ENCODE results near the gene SLC15A3.
A peak's percentile ranks its signal among the peaks of the same experiment; 100 is the strongest.

The SLC15A3 gene

GRCh38 chr11:60927600-60927999 is 24.4 kb downstream of the SLC15A3 start:
- DNase-seq = no peak

DNA sequence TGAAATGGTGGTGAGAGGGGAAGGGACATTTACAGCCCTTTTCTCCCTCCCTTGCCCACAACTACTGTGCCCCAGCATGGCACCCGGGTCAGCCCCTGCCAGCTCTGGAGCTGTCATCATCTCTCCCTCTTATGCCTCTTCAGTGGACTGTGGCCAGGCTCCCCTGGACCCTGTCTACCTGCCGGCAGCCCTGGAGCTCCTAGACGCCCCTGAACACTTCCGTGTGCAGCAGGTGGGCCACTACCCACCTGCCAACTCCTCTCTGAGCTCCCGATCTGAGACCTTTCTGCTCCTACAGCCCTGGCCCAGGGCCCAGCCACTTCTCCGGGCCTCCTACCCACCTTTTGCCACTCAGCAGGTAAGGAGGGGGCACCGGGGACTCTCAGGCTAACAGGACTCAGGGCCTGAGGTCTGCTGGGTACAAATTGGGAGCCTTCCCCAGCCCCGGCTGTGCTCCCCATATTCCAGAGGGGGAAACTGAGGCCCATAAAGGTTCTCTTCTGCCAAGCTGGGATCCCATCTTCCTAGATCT is 24.8 kb downstream of the SLC15A3 start:
- no peak for DNase-seq

DNA sequence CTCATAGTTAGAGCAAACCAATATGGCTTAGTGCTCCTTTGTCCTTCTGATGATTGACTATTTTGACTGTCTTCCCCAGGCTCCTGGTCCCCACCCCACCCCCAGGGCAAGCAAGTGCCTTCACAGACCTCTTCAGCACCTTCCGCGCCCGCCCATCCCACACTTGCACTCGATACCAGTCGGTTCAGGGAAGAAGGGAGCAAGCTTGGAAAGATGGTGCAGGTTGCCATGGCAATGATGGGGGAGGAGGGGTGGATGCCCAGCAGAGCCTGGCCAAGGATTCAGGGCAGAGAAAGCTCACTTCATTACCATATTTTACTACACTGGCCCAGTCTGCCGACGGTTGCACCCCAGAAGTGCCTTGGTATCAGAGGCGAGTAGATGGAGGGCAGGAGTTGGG is 25.5 kb downstream of the SLC15A3 start:
- peak; percentile 26 to 27 for DNase-seq

DNA sequence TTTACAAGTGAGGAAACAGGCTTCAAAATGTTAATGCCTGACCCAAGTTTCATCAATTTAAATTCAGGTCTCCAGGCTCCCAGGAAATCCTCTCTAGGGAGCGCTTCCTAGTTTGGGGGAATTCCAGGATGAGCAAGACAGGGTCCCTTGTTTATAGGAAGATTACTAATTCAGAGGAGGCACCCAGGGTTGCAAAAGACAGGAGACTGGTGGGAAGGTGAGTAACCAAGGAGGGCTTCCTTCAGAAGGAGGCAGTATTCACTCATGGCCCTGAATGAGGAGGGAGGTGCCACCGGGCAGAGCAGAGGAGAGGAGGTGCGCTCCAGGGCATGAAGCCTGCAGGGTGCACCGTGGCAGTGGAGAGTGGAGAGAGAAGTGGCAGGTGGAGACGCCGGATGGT is 26.1 kb downstream of the SLC15A3 start:
- no peak for DNase-seq

DNA sequence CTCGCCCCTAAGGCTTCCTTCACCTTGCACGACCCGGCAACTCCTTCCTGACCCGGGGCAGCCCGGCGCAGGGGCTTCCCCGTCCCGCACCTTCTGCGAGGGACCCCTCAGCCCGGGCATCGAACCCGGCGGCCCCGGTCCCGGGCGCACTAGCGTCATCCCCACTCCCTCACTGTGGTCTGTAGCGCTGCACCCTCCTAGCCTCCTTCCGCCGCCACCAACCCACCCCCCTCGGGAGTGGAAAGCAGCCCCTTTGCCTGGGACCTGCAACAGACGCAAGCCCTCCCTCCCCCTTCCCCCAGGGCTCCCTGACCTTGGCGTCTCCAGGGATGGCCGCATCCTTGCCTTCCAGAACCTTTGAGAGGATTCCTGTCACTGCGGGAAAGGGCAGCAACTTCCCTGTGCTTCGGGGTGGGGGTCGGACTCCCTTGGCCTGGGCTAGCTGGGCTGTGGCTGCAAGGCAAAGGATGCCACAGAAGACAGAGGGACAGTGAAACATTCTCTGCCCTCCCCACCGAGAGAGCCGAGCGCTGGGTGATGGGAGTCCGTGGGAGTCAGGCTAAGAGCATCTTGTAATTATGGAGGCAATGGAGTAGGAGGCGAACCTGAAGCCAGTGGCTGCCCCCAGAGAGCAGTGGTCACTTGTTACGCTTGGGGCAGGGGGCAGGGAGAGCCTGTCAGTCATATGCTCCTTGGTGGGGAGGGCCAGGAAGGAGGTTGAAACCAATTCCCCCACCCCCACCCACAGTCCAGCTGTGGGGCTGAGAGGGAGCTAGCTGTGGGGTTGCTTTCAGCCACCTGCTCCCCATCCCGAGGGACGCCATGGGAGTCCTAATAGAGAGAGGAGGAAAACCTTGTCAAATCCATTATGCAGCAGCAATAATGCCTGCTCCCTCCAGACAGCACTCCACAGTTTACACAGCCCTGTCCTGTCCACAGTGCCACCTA is 26.8 kb downstream of the SLC15A3 start:
- no peak for DNase-seq

GRCh38 chr11:60924110-60924905 is 27.7 kb downstream of the SLC15A3 start, which contains the start of gene TMEM132A:
TMEM132A (plus strand) TSS chr11:60924460; CDS start chr11:60924634, 174 bp downstream.
- DNase-seq = peak; percentile 74 to 77

DNA sequence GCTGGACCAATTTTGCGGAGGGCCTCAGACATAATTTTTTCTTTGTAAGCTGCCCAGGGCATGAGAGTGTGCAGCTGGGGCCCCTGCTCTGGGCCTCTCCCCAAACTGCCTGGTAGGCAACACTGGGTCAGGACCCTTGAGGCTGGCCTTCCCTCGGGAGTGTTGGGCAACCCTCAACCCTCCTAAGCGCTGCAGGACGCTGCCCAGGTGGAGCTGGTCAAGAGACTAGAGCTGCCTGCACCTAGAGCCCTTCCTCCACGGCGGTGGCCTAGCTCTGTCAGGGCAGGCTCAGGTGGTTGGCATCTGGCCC is 28.2 kb downstream of the SLC15A3 start:
- no peak for DNase-seq

DNA sequence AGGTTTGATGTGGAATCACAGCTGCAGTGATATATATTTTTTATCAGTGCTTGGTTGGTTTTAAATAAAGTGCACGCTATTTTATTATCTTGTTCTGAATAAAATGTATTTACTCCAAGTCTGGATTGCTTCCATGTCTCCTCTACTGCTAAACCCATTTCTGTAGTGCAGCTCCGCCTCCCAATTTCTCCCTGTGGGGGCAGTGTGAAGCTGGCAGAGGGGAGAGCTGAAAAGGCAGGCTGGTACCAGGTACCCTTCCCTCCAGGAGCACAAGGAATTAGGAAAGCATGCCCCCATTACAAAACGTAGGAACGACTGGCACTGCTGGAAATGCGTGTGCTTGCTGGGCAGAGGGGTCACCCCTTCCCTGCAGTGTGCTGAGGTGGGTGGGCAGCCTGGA is 28.6 kb downstream of the SLC15A3 start:
- DNase-seq = no peak

DNA sequence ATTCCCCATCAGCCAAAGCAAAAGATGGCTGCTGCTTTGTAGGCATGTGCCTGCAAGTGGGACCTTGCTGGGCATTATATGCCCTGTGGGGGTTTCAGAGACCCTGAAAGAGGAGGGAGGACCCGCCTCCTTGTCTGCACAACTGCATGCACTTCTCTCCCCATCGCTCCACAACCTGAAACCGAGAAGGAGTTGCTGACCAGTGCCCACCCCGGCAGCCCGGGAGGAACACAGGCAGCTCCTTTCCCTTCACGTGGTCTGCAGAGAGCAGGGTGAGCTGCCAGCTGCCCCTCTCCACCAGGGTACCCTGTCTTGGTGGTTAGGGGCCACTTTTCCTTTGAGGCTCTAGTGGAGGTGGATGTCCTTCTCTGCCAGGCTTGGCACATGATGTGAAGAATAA is 29.1 kb downstream of the SLC15A3 start:
- no peak for DNase-seq

DNA sequence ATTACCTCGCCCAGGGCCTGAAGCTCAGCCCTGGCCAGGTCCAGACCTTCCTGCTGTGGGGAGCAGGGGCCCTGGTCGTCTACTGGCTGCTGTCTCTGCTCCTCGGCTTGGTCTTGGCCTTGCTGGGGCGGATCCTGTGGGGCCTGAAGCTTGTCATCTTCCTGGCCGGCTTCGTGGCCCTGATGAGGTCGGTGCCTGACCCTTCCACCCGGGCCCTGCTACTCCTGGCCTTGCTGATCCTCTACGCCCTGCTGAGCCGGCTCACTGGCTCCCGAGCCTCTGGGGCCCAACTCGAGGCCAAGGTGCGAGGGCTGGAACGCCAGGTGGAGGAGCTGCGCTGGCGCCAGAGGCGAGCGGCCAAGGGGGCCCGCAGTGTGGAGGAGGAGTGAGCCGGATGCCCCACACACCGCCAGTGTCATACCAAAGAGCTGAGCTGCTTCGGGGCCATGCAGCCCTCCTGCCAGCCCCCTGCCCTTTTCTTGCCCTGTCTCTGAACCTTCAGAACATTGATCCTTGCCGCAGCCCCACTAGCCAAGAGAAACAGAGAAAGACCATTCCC is 30.1 kb downstream of the SLC15A3 start:
- no peak for DNase-seq

- no peak for DNase-seq
Measured at GRCh38 chr11:60921259-60921658, 30.7 kb downstream of the SLC15A3 start.

- peak in 1 of 2 donors; percentile 18 for DNase-seq
Measured at GRCh38 chr11:60919956-60920355, 32.0 kb downstream of the SLC15A3 start.

DNA sequence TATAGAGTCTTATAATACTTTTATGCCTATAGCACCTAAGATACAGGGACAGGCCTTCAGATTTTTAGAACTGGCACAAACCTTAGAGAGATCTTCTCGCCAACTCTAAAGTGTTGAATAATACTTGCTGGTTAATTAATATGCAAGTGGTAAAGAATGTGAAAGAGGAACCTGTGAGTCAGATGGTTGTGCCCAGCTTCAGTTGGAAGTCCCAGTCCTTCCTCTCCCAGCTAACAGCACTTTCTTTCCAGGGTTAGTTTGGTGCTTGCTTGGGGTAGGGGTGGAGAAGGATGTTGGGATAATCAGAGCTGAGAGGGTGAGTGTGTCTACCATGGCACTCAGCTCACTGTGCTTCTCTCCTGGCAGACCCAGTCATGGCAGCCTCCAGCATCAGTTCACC is 32.7 kb downstream of the SLC15A3 start:
- peak in 1 of 2 donors; percentile 36 for DNase-seq

DNA sequence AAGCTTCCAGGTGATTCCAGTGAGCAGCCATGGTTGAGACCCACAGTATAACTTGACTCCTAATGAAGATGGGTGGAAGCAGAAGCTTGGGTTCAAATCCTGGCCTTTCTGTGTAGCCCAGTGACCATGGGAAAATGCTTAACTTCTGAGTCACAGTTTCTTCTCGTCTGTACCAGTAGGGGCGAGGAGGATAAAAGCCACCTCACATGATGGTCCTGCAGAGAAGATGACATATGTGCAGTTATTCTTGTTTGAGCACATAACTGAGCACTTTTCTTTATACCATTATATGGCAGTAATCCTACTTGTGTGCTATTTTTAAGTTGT is 33.1 kb downstream of the SLC15A3 start:
- DNase-seq = no peak

DNA sequence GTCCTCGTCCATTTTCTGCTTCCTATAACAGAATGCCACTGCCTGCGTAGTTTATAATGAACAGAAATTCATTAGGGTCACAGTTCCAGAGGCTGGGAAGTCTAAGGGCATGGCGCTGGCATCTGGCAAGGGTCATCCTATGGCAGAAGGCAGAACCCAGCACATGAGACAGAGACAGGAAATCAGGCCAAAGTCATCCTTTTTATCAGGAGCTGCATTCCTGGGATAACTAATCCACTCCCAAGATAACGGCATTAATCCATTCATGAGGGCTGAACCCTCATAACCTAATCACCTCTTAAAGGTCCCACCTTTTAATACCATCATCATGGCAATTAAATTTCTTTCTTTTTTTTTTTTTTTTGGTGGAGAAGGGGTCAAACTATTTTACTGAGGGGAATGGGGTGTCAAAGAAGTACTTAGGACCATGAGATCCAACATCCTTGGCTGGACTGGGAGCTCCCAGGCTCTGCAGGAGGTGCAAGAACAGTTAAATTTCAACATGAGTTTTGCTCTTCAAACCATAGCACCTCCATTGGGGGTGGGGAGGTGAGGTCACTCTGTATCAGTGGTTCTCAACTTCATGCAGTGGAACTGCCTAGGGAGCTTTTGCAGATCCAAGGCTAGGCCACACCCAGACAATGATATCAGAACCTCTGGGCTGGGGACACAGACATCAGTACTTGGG is 33.6 kb downstream of the SLC15A3 start:
- no peak for DNase-seq

DNA sequence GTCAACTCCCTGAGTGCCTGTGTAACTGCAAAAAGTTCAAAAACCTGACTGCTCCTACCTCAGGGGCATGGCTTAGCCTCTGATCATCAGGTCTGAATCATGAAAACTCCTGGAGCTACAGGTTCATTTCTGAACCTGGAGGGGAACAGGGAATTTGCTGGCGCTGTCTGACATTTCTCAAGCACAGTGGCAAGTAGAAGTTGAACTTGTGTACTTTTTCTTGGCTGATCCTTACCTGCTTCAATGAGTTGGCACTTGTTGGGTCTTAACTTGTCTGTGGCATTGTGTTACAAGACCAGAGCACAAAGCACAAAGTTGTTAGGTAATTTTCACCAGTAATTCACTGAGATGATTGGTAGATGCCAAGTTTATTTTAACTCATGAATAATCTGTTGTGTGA is 34.7 kb downstream of the SLC15A3 start:
- DNase-seq = no peak

DNA sequence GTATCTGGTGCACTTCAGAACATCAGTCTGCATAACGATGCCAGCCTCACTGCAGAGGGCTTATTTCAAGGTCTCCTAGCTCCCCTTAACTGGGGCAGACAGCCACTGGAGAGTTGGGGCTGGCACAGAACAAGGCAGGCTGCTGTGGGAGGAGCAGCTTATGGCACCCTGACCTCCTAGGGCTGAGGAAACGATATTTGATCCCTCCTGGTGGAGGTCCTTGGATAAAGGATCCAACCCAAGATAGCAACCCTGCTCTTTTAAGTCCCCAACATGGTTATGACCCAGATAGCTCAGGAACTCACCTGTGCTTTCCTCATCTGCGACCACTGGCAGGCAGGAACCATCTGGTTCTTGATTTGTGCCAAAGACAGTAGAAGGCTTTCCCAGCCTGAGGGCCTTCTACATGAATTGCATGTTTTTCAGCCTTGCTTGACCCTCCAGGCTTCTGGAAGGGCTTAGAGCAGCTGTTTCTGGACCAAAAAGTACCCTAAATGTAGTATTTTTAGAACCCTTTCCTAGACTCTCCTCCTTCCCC is 35.2 kb downstream of the SLC15A3 start:
- DNase-seq = no peak

DNA sequence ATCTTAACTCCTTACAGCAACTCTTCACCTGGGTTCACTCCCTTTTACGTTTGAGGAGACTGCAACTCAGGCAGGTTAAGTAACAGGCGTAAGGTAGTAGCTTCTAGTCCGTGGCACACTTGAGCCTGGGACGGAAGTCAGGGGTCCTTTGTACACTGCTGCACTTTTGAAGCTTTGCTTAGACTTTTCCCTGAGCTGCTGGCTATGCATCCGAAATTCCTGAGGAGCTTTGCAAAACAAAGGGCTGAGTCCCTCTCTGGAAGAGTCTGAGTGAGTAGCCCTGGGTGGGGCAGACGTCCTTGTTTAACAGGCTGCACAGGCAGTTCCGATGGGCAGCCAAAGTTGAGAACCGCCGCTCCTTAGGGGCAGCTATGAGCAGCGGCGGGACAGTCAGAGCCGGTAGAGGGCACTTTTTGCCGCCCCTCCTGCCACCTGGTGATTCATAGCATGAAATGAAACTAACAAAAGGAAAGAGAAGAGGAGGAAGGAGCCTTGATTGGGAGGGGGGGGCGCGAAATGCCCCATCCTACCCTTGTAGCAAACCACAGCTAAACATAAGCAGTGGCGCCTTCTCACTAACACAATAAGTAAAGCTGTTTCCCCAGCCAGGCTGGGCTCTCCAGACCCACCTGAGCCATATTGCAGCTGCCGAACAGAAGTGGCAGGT is 36.6 kb downstream of the SLC15A3 start:
- peak; percentile 13 to 46 for DNase-seq

GRCh38 chr11:60914633-60915247 is 37.2 kb downstream of the SLC15A3 start:
- no peak for DNase-seq

- DNase-seq = peak; percentile 84 to 97
Measured at GRCh38 chr11:60913793-60914632, 38.0 kb downstream of the SLC15A3 start, which contains the start of gene TMEM109. TMEM109 (plus strand) TSS chr11:60914158; CDS start chr11:60919694, 5,536 bp downstream.
